ENCODE data around the gene TUBGCP4.
"Not testable (repeated sequence)": the region's sequence is repeated elsewhere in the genome, so short reads cannot be mapped to it uniquely, and the experiment has no call there.

TUBGCP4 gene

DNA sequence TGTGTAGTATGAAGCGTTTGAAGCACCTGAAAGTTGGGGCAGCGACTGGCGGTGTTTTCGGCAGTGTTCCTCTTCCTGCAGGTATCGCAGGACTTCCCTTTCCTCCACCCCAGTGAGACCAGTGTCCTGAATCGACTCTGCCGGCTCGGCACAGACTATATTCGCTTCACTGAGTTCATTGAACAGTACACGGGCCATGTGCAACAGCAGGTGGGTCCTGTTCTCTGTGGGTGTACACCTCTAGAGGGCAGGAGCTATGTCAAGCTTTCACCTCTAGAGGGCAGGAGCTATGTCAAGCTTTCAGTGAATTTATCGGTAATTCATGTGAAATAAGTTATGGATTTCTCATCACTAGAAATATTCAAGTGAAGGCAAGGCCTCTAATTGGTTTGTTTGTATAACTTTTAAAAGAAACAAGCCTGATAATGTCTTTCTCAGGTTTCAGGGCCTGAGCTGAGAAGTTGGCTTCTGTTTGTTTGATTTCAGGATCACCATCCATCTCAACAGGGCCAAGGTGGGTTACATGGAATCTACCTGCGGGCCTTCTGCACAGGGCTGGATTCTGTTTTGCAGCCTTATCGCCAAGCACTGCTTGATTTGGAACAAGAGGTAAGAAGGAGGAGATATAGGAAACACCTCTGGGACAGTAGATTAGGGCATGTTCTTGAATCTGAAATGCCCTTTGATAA is 5.3 kb downstream of the TUBGCP4 start:
- peaks cover 19% of the 10 kb centered on the region for H3K4me1 Mint-ChIP-seq
- H3K27me3 Mint-ChIP-seq: no peaks in the 10 kb centered on the region
- peak overlapping the region; percentile 35 for H3K27ac Mint-ChIP-seq
- peak; percentile 22 to 30 for DNase-seq (ENCODE audit: low spot score in 2 of 2)
- H3K36me3 Mint-ChIP-seq: peaks cover 17% of the 10 kb centered on the region
- no peaks in the 10 kb centered on the region for H3K9me3 Mint-ChIP-seq
- H3K4me3 Mint-ChIP-seq: peak overlapping the region; percentile 21
- peak; percentile 83 for ATAC-seq (ENCODE audit: low read depth)

DNA sequence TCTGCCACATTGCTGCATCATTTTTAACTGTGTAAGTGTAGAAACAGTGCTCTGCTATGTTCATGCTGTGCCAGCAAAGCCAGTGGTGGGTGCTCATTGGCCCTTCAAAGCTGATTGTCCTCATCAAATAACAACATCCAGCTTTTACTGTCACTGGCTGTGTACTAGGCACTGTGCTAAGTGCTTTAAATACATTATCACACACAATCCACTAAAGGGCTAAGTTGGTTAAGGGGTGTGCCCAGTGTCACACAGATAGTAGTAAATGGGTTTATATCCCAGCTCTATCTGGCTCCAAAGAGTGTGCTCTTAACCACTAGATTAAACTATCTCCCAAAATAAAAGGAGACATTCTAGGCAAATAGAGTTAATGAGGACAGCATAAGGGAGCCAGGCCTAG is 7.7 kb downstream of the TUBGCP4 start:
- Mint-ChIP-seq H3K4me3 (no peak overlapping the region), H3K4me1 (peaks cover 6% of the 10 kb centered on the region), H3K9me3 (no peaks in the 10 kb centered on the region), H3K27ac (peak overlapping the region; percentile 18), H3K36me3 (peaks cover 26% of the 10 kb centered on the region), H3K27me3 (no peaks in the 10 kb centered on the region)
- ATAC-seq (ENCODE audit: low read depth) (no peak), DNase-seq (ENCODE audit: low spot score in 2 of 2) (no peak)

DNA sequence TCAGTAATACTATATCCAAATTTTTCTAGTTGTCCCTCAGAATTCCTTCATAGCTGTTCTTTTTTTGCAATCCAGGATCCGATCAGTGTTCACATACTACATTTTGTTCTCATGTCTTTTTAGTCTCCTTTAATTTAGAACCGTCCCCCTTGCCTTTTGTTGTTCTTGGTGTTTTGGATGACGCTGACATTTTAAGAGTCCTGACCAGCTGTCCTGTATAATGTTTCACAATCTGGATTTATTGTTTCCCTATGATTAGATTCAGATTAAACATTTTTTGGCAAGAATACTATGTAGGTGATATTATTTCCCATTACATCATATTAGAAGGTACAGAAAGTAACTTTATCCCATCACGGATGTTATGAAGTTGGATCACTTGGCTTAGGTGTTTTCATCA is 11.4 kb downstream of the TUBGCP4 start:
- Mint-ChIP-seq H3K27me3 (no peaks in the 10 kb centered on the region), H3K9me3 (no peaks in the 10 kb centered on the region), H3K36me3 (peaks cover 51% of the 10 kb centered on the region), H3K4me3 (no peak overlapping the region), H3K4me1 (no peaks in the 10 kb centered on the region), H3K27ac (no peak overlapping the region)
- ATAC-seq (ENCODE audit: low read depth): no peak
- DNase-seq (ENCODE audit: low spot score in 2 of 2): no peak

DNA sequence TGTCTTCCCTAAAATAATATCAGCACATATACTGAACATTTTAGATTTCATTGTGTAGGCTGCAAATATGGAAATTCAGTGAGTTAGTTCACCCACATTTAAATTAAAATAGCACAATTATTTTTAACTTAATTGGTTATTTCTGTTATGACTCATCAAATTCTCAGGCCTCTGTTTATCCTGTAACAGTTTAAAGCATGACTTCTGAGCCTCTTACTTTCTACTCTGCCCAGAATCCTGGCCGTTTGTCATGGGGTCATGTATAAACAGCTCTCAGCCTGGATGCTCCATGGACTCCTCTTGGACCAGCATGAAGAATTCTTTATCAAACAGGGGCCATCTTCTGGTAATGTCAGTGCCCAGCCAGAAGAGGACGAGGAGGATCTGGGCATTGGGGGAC is 12.2 kb downstream of the TUBGCP4 start:
- Mint-ChIP-seq H3K4me3 (no peak overlapping the region), H3K4me1 (no peaks in the 10 kb centered on the region), H3K27ac (no peak overlapping the region), H3K36me3 (peaks cover 46% of the 10 kb centered on the region), H3K9me3 (no peaks in the 10 kb centered on the region), H3K27me3 (no peaks in the 10 kb centered on the region)
- DNase-seq (ENCODE audit: low spot score in 2 of 2) (no peak), ATAC-seq (ENCODE audit: low read depth) (no peak)

DNA sequence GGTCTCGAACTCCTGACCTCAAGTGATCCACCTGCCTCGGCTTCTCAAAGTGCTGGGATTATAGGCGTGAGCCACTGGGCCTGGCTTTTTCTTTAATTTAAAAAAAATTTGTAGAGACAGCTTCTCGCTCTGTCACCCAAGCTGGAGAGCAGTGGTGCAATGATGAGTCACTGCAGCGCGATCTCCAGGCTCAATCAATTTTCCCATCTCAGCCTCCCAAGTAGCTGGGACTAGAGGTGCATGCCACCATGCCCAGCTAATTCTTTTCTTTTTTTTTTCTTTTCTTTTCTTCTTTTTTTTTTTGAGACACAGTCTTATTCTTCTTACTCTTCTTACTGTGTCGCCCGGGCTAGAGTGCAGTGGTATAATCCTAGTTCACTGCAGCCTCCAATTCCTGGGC is 19.8 kb downstream of the TUBGCP4 start:
- no peak overlapping the region for H3K4me3 Mint-ChIP-seq
- no peaks in the 10 kb centered on the region for H3K4me1 Mint-ChIP-seq
- H3K27ac Mint-ChIP-seq: no peak overlapping the region
- no peaks in the 10 kb centered on the region for H3K9me3 Mint-ChIP-seq
- peaks cover 28% of the 10 kb centered on the region for H3K36me3 Mint-ChIP-seq
- no peaks in the 10 kb centered on the region for H3K27me3 Mint-ChIP-seq
- DNase-seq (ENCODE audit: low spot score in 2 of 2): no peak
- no peak for ATAC-seq (ENCODE audit: low read depth)

DNA sequence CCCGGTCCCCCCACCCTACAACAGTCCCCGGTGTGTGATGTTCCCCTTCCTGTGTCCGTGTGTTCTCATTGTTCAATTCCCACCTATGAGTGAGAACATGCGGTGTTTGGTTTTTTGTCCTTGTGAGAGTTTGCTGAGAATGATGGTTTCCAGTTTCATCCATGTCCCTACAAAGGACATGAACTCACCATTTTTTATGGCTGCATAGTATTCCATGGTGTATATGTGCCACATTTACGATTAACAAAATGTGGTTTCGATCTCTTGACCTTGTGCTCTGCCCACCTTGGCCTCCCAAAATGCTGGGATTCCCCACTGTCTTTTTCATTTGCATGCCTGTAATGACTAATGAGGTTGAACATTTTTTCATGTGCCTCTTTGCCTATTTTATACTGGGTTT is 22.7 kb downstream of the TUBGCP4 start:
- not testable (repeated sequence) for H3K9me3 Mint-ChIP-seq; DNase-seq (ENCODE audit: low spot score in 2 of 2); H3K4me1 Mint-ChIP-seq; H3K27me3 Mint-ChIP-seq; ATAC-seq (ENCODE audit: low read depth); H3K27ac Mint-ChIP-seq; H3K4me3 Mint-ChIP-seq
- peaks cover 35% of the 10 kb centered on the region for H3K36me3 Mint-ChIP-seq

DNA sequence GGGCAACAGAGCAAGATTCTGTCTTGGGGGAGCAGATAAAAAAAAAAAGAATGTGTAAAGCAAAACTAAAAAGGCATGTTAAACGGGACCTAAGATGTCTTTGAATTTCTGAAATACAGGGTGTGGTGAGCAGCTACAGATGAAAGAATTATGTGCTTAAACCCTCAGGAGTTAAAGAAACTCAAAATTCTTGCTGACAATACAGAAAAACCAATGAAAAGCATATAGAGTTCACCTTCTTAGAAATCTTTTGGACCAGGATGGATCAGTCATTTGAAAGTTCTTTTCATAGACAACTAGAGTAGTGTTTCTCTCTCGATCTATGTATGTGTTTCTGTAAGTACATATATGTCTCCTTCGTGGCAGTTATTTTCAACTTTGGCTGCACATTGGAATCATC is 31.4 kb downstream of the TUBGCP4 start:
- no peak for ATAC-seq (ENCODE audit: low read depth)
- Mint-ChIP-seq H3K4me1 (no peaks in the 10 kb centered on the region), H3K4me3 (no peak overlapping the region), H3K9me3 (no peaks in the 10 kb centered on the region), H3K36me3 (peaks cover 46% of the 10 kb centered on the region), H3K27ac (no peak overlapping the region), H3K27me3 (no peaks in the 10 kb centered on the region)
- DNase-seq (ENCODE audit: low spot score in 2 of 2): no peak

DNA sequence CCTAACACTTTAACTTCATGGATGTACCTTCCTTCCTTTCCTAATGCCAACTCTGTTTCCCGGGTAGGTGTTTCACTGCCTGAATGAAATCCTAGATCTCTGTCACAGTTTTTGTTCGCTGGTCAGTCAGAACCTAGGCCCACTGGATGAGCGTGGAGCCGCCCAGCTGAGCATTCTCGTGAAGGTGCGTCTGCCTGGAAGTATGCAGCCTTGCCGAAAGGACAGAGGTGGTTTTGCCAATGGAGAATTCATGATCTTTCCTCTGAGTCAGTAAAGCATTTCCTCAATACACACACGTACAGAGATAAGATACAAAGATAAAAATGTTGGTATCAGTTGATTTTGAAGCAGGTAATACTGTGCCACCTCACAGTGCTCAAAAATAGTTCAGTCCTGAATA is 32.7 kb downstream of the TUBGCP4 start:
- peaks cover 49% of the 10 kb centered on the region for H3K36me3 Mint-ChIP-seq
- no peak for DNase-seq (ENCODE audit: low spot score in 2 of 2)
- no peaks in the 10 kb centered on the region for H3K4me1 Mint-ChIP-seq
- no peak overlapping the region for H3K4me3 Mint-ChIP-seq
- no peaks in the 10 kb centered on the region for H3K27me3 Mint-ChIP-seq
- H3K9me3 Mint-ChIP-seq: no peaks in the 10 kb centered on the region
- no peak for ATAC-seq (ENCODE audit: low read depth)
- no peak overlapping the region for H3K27ac Mint-ChIP-seq

DNA sequence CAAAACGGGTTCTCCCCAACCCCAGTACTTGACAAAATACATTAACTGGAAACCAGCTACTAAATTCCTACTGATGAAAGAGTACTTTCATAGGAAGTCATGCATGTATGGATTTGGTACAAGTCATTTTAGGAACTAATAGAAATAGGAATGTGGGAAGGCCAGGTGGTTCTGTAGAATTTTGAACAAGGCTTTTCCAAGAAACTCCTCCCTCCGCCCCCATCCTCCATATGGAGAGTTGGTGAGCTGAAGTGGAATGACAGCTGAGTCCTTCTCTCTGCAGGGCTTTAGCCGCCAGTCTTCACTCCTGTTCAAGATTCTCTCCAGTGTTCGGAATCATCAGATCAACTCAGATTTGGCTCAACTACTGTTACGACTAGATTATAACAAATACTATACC is 33.2 kb downstream of the TUBGCP4 start:
- H3K4me1 Mint-ChIP-seq: no peaks in the 10 kb centered on the region
- H3K4me3 Mint-ChIP-seq: no peak overlapping the region
- DNase-seq (ENCODE audit: low spot score in 2 of 2): no peak
- H3K27ac Mint-ChIP-seq: peak overlapping the region; percentile 43
- H3K27me3 Mint-ChIP-seq: no peaks in the 10 kb centered on the region
- no peaks in the 10 kb centered on the region for H3K9me3 Mint-ChIP-seq
- peaks cover 52% of the 10 kb centered on the region for H3K36me3 Mint-ChIP-seq
- ATAC-seq (ENCODE audit: low read depth): no peak

DNA sequence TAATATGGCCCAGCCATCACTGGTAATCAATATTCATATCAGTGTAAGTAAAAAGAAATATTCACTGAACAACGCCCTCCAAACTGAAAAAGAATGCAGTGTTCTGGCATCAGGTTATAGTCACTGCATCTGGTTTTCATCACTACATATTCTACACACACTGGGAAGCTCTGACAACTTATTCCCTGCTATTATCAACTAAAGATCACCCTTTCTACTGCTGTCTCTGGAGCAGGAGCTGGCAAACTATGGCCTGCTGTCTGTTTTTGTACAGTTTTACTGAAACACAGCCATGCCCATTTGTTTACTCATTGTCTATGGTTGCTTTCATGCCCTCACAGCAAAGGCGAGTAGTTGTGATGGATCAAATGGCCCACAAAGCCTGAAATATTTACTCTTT is 35.3 kb downstream of the TUBGCP4 start:
- Mint-ChIP-seq H3K27me3 (no peaks in the 10 kb centered on the region), H3K9me3 (no peaks in the 10 kb centered on the region), H3K4me3 (no peak overlapping the region)

DNA sequence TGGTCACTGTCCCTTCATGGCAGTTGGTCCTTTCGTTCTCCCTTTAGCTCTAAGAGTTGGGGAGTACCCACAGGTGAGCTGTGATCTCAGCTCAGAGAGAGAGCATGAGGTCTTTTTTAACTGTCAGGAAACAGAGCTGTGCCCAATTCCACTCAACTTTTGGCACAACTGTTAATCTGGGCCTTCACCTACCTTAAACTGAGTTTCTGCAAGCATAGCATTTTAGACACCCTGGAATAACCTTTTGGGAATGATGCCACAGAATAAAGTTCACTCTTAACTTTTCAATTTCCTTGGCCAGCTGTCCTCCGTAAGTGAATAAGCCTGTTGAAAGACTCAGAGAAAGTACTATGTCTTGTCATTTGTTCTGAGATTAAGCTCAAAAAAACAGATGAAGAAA is 35.9 kb downstream of the TUBGCP4 start:
- Mint-ChIP-seq H3K27ac (no peak overlapping the region), H3K9me3 (no peaks in the 10 kb centered on the region), H3K4me3 (no peak overlapping the region), H3K4me1 (no peaks in the 10 kb centered on the region), H3K36me3 (peaks cover 44% of the 10 kb centered on the region), H3K27me3 (no peaks in the 10 kb centered on the region)
- DNase-seq (ENCODE audit: low spot score in 2 of 2): no peak
- ATAC-seq (ENCODE audit: low read depth): no peak

More for the DNA sequence above, 35.3 kb downstream of the TUBGCP4 start:
- no peak for DNase-seq (ENCODE audit: low spot score in 2 of 2)
- ATAC-seq (ENCODE audit: low read depth): no peak
- Mint-ChIP-seq H3K27ac (no peak overlapping the region), H3K36me3 (peaks cover 50% of the 10 kb centered on the region), H3K4me1 (no peaks in the 10 kb centered on the region)

DNA sequence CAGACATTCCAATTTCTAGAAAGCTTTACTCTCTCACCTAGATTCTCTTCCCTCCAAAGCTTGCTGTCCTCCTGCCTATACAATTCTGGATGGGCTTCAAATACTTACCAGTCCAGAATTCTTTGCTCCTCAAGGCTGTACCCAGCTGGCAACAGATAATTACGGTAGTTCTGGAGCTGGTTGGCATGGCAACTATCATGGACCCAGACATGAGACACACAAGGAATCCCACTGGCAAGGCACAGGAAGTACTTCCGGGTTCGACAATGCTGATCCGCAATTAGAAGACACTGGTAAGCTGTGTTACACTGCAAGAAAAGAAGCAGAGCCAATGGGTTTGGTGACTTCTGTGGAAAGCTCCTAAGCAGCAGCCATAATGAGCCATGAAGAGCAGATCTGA is 37.9 kb downstream of the TUBGCP4 start:
- no peaks in the 10 kb centered on the region for H3K9me3 Mint-ChIP-seq
- DNase-seq (ENCODE audit: low spot score in 2 of 2) (no peak), ATAC-seq (ENCODE audit: low read depth) (no peak)
- peak overlapping the region; percentile 37 for H3K27ac Mint-ChIP-seq
- H3K36me3 Mint-ChIP-seq: peaks cover 41% of the 10 kb centered on the region
- no peaks in the 10 kb centered on the region for H3K4me1 Mint-ChIP-seq
- no peak overlapping the region for H3K4me3 Mint-ChIP-seq
- H3K27me3 Mint-ChIP-seq: no peaks in the 10 kb centered on the region

DNA sequence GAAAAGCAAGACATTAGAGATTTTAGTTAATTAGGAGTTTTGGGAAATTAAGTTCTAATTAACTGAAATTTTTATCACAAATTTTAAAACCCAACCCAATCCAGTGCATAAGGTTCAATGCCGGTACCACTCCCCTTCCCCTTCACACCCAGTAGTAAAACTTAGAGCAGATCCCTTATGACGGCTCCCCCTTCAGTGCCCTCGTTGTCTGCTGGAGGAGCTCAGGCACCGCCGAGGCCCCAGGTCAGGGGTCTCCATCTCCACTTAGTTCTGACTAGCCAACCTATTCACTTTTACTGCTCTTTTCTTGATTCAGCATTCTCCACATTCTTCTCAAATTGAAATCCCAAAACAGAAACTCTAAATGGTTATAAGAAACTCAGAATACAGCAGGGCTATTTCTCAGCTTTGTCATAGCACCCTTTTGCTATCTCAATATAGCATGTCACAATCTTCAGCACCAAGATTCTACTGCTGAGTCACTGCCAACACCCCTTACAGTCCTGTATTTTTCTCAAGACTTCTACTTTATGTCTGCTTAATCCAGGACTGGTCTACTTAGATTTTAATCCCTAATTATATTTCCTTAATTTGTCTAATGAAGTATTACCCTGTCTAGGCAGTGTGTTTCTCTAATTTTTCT is 39.8 kb downstream of the TUBGCP4 start:
- H3K9me3 Mint-ChIP-seq: no peaks in the 10 kb centered on the region
- no peaks in the 10 kb centered on the region for H3K4me1 Mint-ChIP-seq
- ATAC-seq (ENCODE audit: low read depth): no peak
- no peak overlapping the region for H3K4me3 Mint-ChIP-seq
- H3K27me3 Mint-ChIP-seq: no peaks in the 10 kb centered on the region
- no peak for DNase-seq (ENCODE audit: low spot score in 2 of 2)
- H3K36me3 Mint-ChIP-seq: peaks cover 41% of the 10 kb centered on the region
- H3K27ac Mint-ChIP-seq: peak overlapping the region; percentile 71

DNA sequence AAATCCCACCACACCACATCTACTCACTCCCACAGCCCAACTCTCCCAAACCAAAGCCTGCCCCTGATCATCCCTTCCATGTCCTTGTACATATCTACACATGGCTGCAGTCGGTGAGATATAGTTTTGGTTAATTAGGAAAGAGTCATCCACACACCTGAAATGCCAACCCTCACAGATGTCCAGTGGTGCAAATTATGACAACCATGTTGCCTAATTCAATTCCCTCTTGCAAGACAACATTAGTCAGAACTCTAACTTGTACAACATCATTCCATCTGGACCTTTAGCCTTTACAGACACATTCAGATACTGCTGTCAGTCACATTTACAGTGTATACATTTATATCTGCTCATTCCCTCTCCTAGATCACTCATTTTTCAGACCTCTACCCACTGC is 41.2 kb downstream of the TUBGCP4 start:
- Mint-ChIP-seq H3K27me3 (no peaks in the 10 kb centered on the region), H3K9me3 (no peaks in the 10 kb centered on the region), H3K4me3 (no peak overlapping the region), H3K27ac (no peak overlapping the region), H3K36me3 (peaks cover 37% of the 10 kb centered on the region), H3K4me1 (no peaks in the 10 kb centered on the region)
- DNase-seq (ENCODE audit: low spot score in 2 of 2) (no peak), ATAC-seq (ENCODE audit: low read depth) (no peak)

DNA sequence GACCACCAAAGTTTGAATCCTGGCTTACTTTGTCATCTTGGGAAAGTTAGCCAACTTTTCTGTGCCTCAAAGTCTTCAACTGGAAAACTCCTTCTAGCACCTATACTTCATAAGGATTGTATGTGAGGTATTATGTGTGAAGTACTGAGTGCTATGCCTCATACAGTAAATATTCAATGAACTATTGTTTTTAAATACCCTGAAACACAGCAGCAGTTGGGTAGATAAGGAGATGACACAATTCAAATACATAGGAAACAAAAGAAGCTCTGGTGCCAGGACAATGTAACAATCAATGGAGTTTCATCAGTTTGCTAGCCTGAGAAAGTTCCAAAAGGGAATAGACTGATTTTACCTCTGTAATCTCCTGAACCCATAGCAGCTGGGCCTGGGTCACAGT is 43.3 kb downstream of the TUBGCP4 start:
- no peak for DNase-seq (ENCODE audit: low spot score in 2 of 2)
- no peaks in the 10 kb centered on the region for H3K9me3 Mint-ChIP-seq
- no peak for ATAC-seq (ENCODE audit: low read depth)
- no peak overlapping the region for H3K27ac Mint-ChIP-seq
- no peak overlapping the region for H3K4me3 Mint-ChIP-seq
- H3K27me3 Mint-ChIP-seq: no peaks in the 10 kb centered on the region
- no peaks in the 10 kb centered on the region for H3K4me1 Mint-ChIP-seq
- peaks cover 29% of the 10 kb centered on the region for H3K36me3 Mint-ChIP-seq
